ENCODE measurements around the gene PRDM15.

PRDM15 gene

DNA sequence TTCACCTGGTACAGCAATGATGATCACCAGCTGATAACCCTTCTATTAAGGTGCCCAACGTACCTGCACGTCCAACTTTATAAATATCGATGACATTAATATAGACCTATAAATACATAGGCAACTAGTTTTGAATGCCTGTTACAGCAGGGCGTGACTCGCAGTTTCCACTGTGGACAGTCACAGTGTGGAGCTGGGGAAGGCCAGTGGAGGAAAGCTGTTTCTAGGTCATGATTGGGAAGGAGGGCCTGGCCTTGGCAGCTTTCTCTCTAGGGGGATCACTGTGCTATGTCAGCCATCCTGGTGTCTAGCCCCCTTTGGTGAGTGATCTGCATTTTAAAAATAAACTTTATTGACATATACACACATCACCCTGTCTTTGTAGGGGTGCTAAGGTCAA is 4.4 kb upstream of the PRDM15 start:
- TF ChIP-seq, protein P1, sequence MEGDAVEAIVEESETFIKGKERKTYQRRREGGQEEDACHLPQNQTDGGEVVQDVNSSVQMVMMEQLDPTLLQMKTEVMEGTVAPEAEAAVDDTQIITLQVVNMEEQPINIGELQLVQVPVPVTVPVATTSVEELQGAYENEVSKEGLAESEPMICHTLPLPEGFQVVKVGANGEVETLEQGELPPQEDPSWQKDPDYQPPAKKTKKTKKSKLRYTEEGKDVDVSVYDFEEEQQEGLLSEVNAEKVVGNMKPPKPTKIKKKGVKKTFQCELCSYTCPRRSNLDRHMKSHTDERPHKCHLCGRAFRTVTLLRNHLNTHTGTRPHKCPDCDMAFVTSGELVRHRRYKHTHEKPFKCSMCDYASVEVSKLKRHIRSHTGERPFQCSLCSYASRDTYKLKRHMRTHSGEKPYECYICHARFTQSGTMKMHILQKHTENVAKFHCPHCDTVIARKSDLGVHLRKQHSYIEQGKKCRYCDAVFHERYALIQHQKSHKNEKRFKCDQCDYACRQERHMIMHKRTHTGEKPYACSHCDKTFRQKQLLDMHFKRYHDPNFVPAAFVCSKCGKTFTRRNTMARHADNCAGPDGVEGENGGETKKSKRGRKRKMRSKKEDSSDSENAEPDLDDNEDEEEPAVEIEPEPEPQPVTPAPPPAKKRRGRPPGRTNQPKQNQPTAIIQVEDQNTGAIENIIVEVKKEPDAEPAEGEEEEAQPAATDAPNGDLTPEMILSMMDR (IDR thresholded peaks at IDR 0.05; ENCODE audit: extremely low read depth, insufficient read depth, missing control alignments) = no peak
- in situ Hi-C loops (cut with MboI; ENCODE audit: low pct_unique_long_range_greater_than_20kb, low sequenced_read_pairs, unreplicated experiment) = no loop called here
- no peak for DNase-seq (ENCODE audit: low spot score)

- in situ Hi-C loops (cut with MboI; ENCODE audit: low pct_unique_long_range_greater_than_20kb, low sequenced_read_pairs, unreplicated experiment) = no loop called here
- TF ChIP-seq, protein P1 (IDR thresholded peaks at IDR 0.05; ENCODE audit: extremely low read depth, insufficient read depth, missing control alignments) = no peak
- no peak for DNase-seq (ENCODE audit: low spot score)
Measured at GRCh38 chr21:41881051-41881450, 1.9 kb upstream of the PRDM15 start.

GRCh38 chr21:41880153-41880552 is 1.0 kb upstream of the PRDM15 start:
- DNase-seq (ENCODE audit: low spot score) = no peak
- TF ChIP-seq, protein P1 (IDR thresholded peaks at IDR 0.05; ENCODE audit: extremely low read depth, insufficient read depth, missing control alignments) = no peak
- in situ Hi-C loops (cut with MboI; ENCODE audit: low pct_unique_long_range_greater_than_20kb, low sequenced_read_pairs, unreplicated experiment) = no loop called here

DNA sequence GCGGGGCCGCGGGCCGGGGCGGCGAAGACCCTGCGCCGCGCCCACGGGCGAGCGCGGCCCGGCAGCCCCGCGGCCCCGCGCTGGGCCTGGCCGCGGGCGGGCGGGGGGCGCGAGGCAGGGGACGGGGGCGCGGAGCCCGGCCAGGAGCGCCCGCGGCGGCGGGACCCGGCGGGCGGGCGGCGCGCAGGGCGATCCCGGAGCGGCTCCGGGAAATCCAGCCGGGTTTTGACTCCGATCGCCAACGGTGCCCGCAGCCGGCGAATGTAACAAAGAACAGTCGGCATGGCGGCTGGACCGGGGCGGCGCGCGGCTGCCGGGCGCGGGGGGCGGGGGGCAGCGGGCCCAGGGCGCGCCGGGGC is 334 bp downstream of the PRDM15 start:
- DNase-seq (ENCODE audit: low spot score) = peak; percentile 94
- in situ Hi-C loops (cut with MboI; ENCODE audit: low pct_unique_long_range_greater_than_20kb, low sequenced_read_pairs, unreplicated experiment) = no loop called here
- TF ChIP-seq, protein P1 (IDR thresholded peaks at IDR 0.05; ENCODE audit: extremely low read depth, insufficient read depth, missing control alignments) = no peak

GRCh38 chr21:41877901-41878830 is 978 bp downstream of the PRDM15 start:
- DNase-seq (ENCODE audit: low spot score) = peak; percentile 56
- TF ChIP-seq, protein P1 (IDR thresholded peaks at IDR 0.05; ENCODE audit: extremely low read depth, insufficient read depth, missing control alignments) = no peak
- in situ Hi-C loops (cut with MboI; ENCODE audit: low pct_unique_long_range_greater_than_20kb, low sequenced_read_pairs, unreplicated experiment) = no loop called here

GRCh38 chr21:41876928-41877652 is 2.1 kb downstream of the PRDM15 start:
- no peak for DNase-seq (ENCODE audit: low spot score)
- in situ Hi-C loops (cut with MboI; ENCODE audit: low pct_unique_long_range_greater_than_20kb, low sequenced_read_pairs, unreplicated experiment) = no loop called here
- TF ChIP-seq, protein P1 (IDR thresholded peaks at IDR 0.05; ENCODE audit: extremely low read depth, insufficient read depth, missing control alignments) = peak; percentile 37

Data from GM13977 (cell line).